ENCODE data around the gene CEP164.

DNA sequence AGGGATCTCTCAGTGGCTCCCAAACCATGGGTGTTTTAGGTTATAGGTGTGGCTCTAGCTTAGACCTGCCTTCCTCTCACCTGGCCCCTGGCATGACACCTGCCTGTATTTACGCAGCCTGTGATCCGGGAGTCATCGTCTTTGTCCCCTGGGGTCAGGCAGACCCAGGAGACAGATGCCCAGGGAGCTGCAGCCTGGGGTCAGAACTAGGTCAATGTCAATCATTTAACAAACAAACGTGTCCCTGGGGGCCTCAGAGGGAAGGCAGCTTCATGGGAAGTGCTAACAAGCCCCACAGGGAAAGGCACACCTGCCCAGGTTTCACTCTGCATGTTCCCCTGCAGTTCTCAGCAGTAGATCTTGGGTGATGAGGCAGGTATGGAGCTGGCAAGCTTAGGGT is 24.6 kb upstream of the CEP164 start:
- TF ChIP-seq POLR2A (IDR thresholded peaks at IDR 0.05; ENCODE audit: low read depth, low read length) (no peak), POLR2AphosphoS5 (IDR thresholded peaks at IDR 0.05; ENCODE audit: low read depth, low read length) (no peak)

Data from GM12891 (cell line).